EH (cell line): ENCODE results near the gene UBXN2A.
"Not testable (repeated sequence)": the region's sequence is repeated elsewhere in the genome, so short reads cannot be mapped to it uniquely, and the experiment has no call there.

Experiments used
- DNase-seq: peaks from one replicate; pipeline ENCODE4 v3.0.0-alpha.2; 2015; ENCODE audit warnings: low read depth

The UBXN2A gene

DNA sequence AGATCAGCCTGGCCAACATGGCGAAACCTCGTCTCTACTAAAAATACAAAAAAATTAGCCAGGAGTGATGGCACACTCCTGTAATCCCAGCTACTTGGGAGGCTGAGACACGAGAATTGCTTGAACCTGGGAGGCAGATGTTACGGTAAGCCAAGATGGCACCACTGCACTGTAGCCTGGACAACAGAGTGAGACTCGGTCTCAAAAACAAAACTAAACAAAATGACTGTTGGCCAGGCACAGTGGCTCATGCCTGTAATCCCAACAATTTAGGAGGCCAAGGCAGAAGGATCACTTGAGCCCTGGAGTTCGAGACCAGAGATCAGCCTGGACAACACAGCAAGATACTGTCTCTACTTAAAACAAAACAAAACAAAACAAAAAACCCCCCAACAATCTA is 102.9 kb downstream of the UBXN2A start:
- not testable (repeated sequence) for DNase-seq

DNA sequence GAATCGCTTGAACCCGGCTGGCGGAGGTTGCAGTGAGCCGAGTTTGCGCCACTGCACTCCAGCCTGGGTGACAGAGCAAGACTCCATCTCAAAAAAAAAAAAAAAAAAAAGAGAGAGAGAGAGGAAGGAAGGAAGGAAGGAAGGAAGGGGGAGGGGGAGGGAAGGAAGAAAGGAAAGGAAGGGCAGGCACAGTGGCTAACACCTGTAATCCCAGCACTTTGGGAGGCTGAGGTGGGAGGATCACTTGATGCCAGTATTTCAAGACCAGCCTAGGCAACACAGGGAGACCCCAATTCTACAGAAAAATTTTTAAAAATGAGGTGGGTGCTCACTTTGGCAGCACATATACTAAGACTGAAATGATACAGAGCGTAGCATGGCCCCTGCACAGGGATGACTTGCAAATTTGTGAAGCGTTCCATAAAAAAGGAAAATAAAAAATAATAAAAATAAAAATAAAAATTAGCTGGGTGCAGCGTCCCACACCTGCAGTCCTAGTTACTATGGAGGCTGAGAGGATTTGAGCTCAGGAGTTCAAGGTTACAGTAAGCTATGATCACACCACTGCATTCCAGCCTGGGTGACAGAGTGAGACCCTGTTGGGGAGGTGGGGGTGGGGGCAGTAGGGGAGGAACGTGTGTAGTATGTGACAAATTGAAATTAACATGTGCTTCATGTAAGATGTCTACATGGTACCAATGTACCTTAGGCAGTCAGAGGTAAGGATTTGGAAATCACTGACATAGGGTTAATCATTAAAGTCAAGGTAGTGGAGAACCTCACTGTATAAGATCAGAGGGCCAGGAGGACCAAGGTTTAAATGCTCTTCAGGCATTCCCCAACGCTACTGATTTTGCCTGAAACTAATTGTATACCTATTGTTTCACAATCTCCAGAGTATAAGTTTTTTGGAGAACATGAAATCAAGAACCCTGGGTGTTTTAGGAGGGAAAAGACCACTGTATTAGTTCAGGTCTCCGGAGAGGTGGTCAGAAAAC is 105.5 kb downstream of the UBXN2A start:
- no peak for DNase-seq

DNA sequence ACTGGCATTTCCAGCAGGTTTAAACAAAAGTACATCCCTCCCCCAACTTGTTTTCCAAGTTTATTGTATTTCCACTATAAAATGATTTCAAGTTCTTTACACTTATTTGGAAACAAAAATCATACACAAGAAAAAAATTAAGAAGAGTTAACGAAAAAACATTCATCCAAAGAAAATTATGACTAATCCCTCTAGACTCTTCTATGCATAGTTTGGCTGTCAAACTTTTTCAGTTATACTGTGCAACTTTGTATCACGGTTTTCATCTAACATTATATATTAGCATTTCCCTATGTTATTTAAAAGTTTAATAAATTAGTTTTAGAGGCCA is 106.3 kb downstream of the UBXN2A start:
- peak; percentile 15 for DNase-seq

DNA sequence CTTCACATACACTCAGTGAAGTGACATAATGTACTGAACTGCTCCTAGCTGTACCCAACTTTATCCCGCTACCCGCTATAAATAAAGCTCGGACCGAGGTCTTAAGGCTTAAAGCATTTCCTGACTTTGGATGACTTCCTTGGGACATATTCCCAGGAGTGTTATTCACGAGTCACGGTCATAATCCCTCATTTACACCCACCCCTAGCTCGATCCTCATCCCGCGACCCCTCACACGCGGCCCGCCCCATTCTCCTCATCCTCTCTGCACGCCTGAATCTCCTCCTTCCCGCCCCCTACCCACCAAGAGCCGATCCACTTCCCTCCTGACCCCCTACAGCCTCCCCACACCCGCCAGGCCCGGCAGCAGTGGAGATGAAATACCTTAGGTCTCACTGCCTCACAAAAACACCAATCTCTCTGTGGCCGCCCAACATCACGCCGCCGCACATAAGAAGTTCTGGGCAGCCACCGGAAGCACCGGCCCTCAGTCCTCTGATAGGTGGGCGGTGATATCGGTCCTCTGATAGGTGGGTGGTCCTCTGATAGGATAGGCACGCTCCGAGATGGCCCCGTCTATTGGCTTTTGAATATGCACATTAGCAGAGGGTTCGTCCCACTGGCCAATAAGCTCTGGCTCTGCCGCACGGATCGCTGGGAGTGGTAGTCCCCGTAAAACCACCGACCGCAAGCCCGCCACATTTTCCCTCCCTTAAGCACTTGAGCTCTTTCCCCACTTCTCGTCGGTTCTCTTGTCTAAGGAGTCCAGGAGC is 106.9 kb downstream of the UBXN2A start, which contains the start of gene WDCP:
TSS of gene WDCP (minus strand) at position 462 of the 773 bp plus-strand sequence. CDS start 7,897 bp downstream, outside the sequence.
- peak; percentile 99 for DNase-seq

DNA sequence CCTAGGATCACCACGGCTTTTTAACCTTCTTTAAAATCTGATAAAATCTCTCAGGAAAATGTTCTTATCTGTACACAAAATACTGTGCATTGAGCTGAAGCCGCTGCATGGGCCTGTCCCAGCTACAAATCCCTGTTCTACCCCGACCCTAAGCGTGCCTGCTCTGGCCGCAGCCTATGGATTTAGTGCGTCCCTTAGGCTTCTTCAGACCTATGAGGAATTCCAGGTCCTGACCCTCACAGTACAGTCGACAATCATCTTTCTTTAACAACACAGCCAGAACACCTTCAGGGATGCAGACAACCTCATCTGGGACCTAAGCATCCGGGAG is 107.4 kb downstream of the UBXN2A start:
- no peak for DNase-seq

DNA sequence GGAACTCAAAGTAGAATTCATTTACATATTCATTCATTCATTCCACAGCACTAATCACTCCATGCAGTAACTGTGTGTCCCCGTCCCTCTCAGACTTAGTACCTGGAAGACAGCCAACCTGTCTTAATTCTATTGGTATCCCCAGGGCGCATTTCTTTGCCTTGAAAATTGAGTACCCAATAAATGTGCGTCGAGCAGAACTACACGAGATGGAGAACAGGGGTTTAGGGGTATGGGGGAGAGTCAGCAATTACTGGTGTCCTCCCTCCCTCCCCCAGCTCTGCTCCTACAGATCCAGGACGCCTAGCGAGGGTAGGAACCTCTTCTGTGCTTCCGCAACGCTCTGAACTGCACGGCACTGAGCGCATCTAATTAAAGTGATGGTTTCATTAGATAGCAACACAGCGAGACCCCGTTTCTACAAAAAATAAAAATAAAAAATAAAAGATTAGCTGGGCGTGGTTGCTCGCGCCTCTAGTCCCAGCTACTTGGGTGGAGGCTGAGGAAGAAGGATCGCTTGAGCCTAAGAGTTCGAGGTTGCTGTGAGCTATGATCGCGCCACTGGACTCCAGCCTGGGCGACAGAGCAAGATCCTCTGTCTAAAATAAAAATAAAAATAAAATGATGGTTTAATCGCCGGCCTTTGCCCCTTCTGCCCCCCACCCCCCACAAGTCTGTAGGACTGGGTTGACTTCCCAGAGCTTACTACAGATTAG is 108.7 kb downstream of the UBXN2A start:
- peak; percentile 26 for DNase-seq

DNA sequence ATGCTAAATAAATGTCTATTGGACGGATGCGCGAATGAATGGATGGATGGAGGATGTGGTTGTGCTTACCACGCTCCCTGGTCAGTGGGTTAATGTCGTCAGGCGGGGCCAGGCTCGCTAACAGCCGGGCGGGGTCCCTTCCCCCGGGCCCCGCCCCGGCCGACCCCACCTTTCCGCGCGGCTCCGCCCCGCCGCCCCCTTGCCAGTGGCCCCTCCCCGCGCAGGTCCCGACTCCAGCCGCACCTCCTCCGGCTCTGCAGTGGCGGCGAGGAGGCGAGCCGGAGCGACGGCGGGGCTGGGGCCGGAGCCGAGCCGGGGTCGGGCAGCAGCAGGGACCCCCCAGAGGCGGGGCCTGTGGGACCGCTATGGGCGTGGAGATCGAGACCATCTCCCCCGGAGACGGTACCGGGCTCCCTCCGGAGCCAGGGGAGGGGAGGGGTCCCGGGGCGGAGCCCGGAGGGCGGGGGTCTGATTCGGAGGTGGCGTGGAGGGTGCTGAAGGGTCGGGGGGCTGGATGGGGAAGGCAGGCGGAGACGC is 109.3 kb downstream of the UBXN2A start, which contains the start of gene FKBP1B:
TSS of gene FKBP1B (plus strand) at position 257 of the 537 bp plus-strand sequence. CDS start at position 366, 109 bp downstream.
- peak; percentile 69 for DNase-seq

DNA sequence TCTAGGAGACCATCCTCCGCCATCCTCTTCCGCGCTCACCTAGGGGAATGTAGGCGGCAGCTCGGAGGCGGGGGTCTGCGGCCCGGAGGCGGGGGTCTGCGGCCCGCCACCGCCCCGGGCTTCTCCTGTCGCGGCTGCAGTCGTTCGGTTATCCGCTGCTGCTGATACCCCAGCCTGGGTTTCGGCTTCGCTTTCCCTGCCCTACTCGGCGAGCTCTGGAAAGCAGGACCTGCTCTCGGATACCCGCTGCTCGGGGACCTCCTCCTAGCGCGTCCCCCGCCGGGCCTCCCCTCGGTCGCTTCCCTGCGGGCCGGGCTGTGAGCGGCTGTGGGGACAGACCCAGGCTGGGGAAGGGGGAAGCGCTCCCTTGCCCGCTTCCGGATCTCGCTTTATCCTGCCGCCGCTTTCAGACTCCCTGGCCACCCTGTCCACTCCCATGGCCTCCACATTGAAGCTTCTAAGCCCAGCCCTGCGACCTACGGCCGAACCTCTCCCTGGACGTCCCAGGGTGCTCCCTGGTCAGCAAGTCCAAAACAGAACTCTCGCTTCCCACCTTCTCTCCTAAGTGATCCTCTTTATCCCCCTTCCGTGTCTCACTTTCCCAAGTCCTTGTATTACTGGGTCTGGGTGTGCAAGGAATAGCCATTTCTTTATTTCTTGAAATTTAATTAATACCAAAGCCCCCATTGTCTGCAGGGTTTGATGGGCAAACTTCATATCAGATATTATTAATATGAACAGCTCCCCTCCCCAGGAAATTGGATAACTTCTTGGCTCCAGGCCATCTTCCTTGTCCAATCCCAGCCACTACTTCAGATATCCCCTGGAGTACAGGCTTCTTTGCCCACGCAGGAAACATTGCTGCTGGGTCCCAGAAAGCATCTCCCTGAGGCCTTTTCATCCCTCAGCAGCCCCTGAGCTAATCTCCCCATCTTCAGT is 110.0 kb downstream of the UBXN2A start:
- peak; percentile 32 for DNase-seq

DNA sequence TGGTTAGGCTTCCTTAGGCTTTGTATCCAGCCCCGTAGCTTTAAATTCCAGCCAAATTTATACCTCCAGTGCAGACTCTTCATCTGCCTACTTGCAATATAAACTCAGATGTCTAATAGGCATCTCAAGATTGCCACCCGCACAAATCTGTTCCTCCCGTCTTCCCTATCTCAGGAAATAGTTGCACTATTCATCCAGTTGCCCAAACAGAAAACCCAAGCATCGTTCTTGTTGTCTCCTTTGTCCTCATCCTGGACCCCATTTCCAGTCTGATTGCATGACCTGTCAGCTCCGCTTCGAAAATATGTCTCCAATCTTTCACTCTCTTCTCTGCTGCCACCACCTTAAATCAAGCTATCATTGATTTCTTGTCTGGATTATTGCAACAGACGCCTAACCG is 111.6 kb downstream of the UBXN2A start:
- no peak for DNase-seq

DNA sequence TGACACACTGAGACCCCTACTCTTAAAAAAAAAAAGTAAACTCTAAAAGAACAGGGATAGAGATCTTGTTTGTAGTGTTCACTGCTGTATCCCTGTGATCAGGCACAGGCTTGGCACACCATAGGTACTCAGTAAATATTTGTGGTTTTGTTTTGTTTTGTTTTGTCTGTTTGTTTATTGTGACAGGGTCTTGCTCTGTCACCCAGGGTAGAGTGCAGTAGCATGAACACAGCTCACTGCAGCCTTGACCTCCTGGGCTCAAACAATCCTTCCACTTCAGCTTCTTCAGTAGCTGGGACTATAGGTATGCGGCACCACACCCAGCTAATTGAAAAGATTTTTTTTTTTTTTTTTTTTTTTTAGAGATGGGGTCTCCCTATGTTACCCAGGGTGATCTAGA is 112.7 kb downstream of the UBXN2A start:
- no peak for DNase-seq
